G401.6 (cell line): Measurements from ENCODE around the gene POLQ.
"Not testable (repeated sequence)": the region's sequence is repeated elsewhere in the genome, so short reads cannot be mapped to it uniquely, and the experiment has no call there.

Source experiments
- FAIRE-seq: peaks from 2 replicates; lab custom pipeline; 2012; peaks lifted over from hg19 to GRCh38; lab: Jason Lieb, UNC

Gene POLQ

GRCh38 chr3:121545574-121546455, at the start of gene POLQ:
Gene POLQ (minus strand): TSS chr3:121545988. CDS start chr3:121545877, 111 bp downstream.
- FAIRE-seq, result peak; percentile 96

GRCh38 chr3:121594850-121595249, 49.1 kb upstream of the POLQ start:
- FAIRE-seq, result no peak

GRCh38 chr3:121593806-121594205, 48.0 kb upstream of the POLQ start:
- not testable (repeated sequence) for FAIRE-seq

- no peak for FAIRE-seq
Measured at GRCh38 chr3:121592856-121593702, 47.3 kb upstream of the POLQ start, which contains the start of gene FBXO40. Gene FBXO40 (plus strand): TSS chr3:121593379. CDS start chr3:121620576, 27,197 bp downstream.

- no peak for FAIRE-seq
Measured at GRCh38 chr3:121584418-121584817, 38.6 kb upstream of the POLQ start.

- no peak for FAIRE-seq
Measured at GRCh38 chr3:121581691-121582090, 35.9 kb upstream of the POLQ start.

GRCh38 chr3:121574449-121574848, 28.7 kb upstream of the POLQ start:
- FAIRE-seq, result no peak

- FAIRE-seq, result no peak
Measured at GRCh38 chr3:121567649-121568048, 21.9 kb upstream of the POLQ start, which contains the start of gene ARGFX. Gene ARGFX (plus strand): TSS chr3:121567949. CDS start chr3:121570714, 2,765 bp downstream.

- FAIRE-seq, result no peak
Measured at GRCh38 chr3:121566773-121567172, 21.0 kb upstream of the POLQ start.

- no peak for FAIRE-seq
Measured at GRCh38 chr3:121562148-121562547, 16.4 kb upstream of the POLQ start.

- no peak for FAIRE-seq
Measured at GRCh38 chr3:121557426-121557934, 11.7 kb upstream of the POLQ start.

- FAIRE-seq, result no peak
Measured at GRCh38 chr3:121552797-121553196, 7.0 kb upstream of the POLQ start.

- no peak for FAIRE-seq
Measured at GRCh38 chr3:121552379-121552778, 6.6 kb upstream of the POLQ start.

GRCh38 chr3:121545049-121545573, 677 bp downstream of the POLQ start:
- FAIRE-seq, result no peak

GRCh38 chr3:121542924-121543323, 2.9 kb downstream of the POLQ start:
- FAIRE-seq, result no peak

- FAIRE-seq, result no peak
Measured at GRCh38 chr3:121531269-121531668, 14.5 kb downstream of the POLQ start.

GRCh38 chr3:121529308-121529707, 16.5 kb downstream of the POLQ start:
- no peak for FAIRE-seq

GRCh38 chr3:121520510-121520909, 25.3 kb downstream of the POLQ start:
- no peak for FAIRE-seq

- FAIRE-seq, result no peak
Measured at GRCh38 chr3:121517953-121518655, 27.7 kb downstream of the POLQ start.

GRCh38 chr3:121515862-121516261, 29.9 kb downstream of the POLQ start:
- FAIRE-seq, result peak; percentile 17

- FAIRE-seq, result no peak
Measured at GRCh38 chr3:121515313-121515712, 30.5 kb downstream of the POLQ start.

- no peak for FAIRE-seq
Measured at GRCh38 chr3:121514496-121514895, 31.3 kb downstream of the POLQ start.
